Left ventricle myocardium inferior (tissue), 1 donor: ENCODE measurements around the gene CELF4. TPM values are rescaled to one million over a fixed set of nuclear protein-coding genes. Genes with fewer than 3 reads are reported as not detected.

Experiments used
- DNase-seq: peaks from one replicate; pipeline ENCODE4 v3.0.0-alpha.2; 2020
- H3K27ac ChIP-seq: fragments of 200-600 bp; replicated peaks from 2 replicates; pipeline ENCODE4 v1.8.0; 2021
- H3K27me3 ChIP-seq: fragments of 200-600 bp; 2 replicates; pipeline ENCODE4 v1.8.0; 2021; ENCODE audit warnings: low read depth
- H3K36me3 ChIP-seq: fragments of 200-600 bp; 2 replicates; pipeline ENCODE4 v1.8.0; 2021
- H3K4me1 ChIP-seq: fragments of 200-600 bp; 2 replicates; pipeline ENCODE4 v1.8.0; 2021
- H3K4me3 ChIP-seq: fragments of 200-600 bp; 2 replicates; pipeline ENCODE4 v1.8.0; 2021; ENCODE audit warnings: mild to moderate bottlenecking, moderate library complexity
- H3K9me3 ChIP-seq: fragments of 200-600 bp; replicated peaks from 2 replicates; pipeline ENCODE4 v1.8.0; 2021
- CTCF ChIP-seq: fragments of 200-600 bp; IDR thresholded peaks from 2 replicates; pipeline ENCODE4 v1.8.0; 2021; ENCODE audit warnings: antibody characterized with exemption, mild to moderate bottlenecking, borderline replicate concordance
- intact Hi-C: fragments of 100-400 bp; cut with micrococcal nuclease; formaldehyde crosslinking; loops from one replicate; pipeline ENCODE4 v1.11.0; 2022
- total RNA-seq: library from RNA; stranded (reverse); fragmentation: NEBNext Ultra II Directional; extraction: Animal tissue kit (Norgen Biotek cat#: 25700); gene quantifications from one replicate; pipeline ENCODE4 v1.2.1, GENCODE V29; 2021
- donor health status: DM: no; HTN: yes; CAD: no; lungs with severe emphysema.

CELF4 gene
- total RNA-seq, 1 donor from 2014 or later = 0.60 TPM

DNA sequence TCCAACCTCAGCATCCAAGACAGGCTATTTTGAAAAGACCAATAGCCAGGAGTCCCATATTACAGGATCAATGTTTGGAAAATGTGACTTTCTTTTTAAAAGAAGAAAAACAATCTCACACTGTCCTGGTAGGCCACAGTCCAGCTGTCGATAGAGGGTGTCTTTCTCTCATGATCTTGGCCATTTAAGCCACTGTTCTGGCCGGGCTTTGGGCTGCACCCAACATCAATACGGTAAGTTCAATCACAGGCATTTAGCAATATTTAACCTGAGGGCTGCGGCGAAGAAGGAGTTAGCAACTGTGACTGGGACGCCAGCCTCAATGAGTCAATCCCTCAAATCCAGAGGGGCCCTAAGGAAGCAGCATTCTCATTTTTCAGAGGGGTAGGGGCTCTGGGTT lies 69.0 kb downstream of the CELF4 start:
- no peaks in the 10 kb centered on the region for H3K9me3 ChIP-seq
- H3K36me3 ChIP-seq = no peaks in the 10 kb centered on the region
- intact Hi-C loops = no loop called here
- no peak for DNase-seq
- TF ChIP-seq CTCF = no peak
- no peak overlapping the region for H3K4me3 ChIP-seq
- peaks cover 83% of the 10 kb centered on the region for H3K27me3 ChIP-seq
- H3K27ac ChIP-seq = no peak overlapping the region
- no peaks in the 10 kb centered on the region for H3K4me1 ChIP-seq

GRCh38 chr18:37495354-37495753 lies 70.2 kb downstream of the CELF4 start:
- no peak overlapping the region for H3K27ac ChIP-seq
- H3K9me3 ChIP-seq = no peaks in the 10 kb centered on the region
- H3K4me1 ChIP-seq = no peaks in the 10 kb centered on the region
- no peak for DNase-seq
- no peaks in the 10 kb centered on the region for H3K36me3 ChIP-seq
- peaks cover 83% of the 10 kb centered on the region for H3K27me3 ChIP-seq
- intact Hi-C loops = no loop called here
- no peak overlapping the region for H3K4me3 ChIP-seq
- no peak for TF ChIP-seq CTCF

- TF ChIP-seq CTCF = no peak
- no peaks in the 10 kb centered on the region for H3K9me3 ChIP-seq
- no peak for DNase-seq
- H3K36me3 ChIP-seq = no peaks in the 10 kb centered on the region
- intact Hi-C loops = no loop called here
- no peaks in the 10 kb centered on the region for H3K4me1 ChIP-seq
- H3K4me3 ChIP-seq = no peak overlapping the region
- H3K27ac ChIP-seq = no peak overlapping the region
- H3K27me3 ChIP-seq = peaks cover 85% of the 10 kb centered on the region
Observed at GRCh38 chr18:37494406-37494805, 71.2 kb downstream of the CELF4 start.

GRCh38 chr18:37493352-37493935 lies 72.2 kb downstream of the CELF4 start:
- Histone ChIP-seq H3K36me3 (no peaks in the 10 kb centered on the region), H3K4me3 (no peak overlapping the region), H3K27ac (no peak overlapping the region), H3K4me1 (no peaks in the 10 kb centered on the region), H3K27me3 (peaks cover 85% of the 10 kb centered on the region), H3K9me3 (no peaks in the 10 kb centered on the region)
- no peak for TF ChIP-seq CTCF
- DNase-seq = no peak
- intact Hi-C loops = no loop called here

DNA sequence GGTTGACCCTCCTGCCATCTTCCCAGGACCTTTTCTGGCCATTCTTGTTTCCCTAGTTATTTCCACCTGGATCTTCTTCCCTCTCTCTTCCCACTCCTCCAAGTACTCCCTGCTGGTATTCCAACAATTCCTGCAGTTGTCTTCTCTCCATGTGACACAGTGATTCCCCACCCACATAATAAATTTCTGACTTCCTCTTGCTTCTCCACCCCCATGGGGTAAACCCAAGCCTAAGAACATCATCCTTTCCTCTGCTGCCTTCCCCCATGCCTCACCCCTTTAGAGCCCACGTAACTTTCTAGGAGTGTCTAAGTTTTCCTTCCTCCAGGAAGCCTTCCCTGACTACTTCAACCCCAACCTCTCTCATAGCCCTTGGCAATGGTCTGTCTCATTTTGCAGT lies 72.6 kb downstream of the CELF4 start:
- Histone ChIP-seq H3K27ac (no peak overlapping the region), H3K4me1 (no peaks in the 10 kb centered on the region), H3K4me3 (no peak overlapping the region), H3K27me3 (peaks cover 88% of the 10 kb centered on the region), H3K9me3 (no peaks in the 10 kb centered on the region), H3K36me3 (no peaks in the 10 kb centered on the region)
- TF ChIP-seq CTCF = no peak
- DNase-seq = no peak
- intact Hi-C loops = no loop called here
